ENCODE measurements around the gene KCNIP1. TPM values are rescaled to one million over a fixed set of nuclear protein-coding genes. Genes with fewer than 3 reads are reported as not detected.

Gene KCNIP1
- total and polyA plus RNA-seq, 2 of the 8 experiments (the other 6 are each of a cell fraction or from before 2014, with no cell fraction given) = 0.52 to 0.83 TPM

DNA sequence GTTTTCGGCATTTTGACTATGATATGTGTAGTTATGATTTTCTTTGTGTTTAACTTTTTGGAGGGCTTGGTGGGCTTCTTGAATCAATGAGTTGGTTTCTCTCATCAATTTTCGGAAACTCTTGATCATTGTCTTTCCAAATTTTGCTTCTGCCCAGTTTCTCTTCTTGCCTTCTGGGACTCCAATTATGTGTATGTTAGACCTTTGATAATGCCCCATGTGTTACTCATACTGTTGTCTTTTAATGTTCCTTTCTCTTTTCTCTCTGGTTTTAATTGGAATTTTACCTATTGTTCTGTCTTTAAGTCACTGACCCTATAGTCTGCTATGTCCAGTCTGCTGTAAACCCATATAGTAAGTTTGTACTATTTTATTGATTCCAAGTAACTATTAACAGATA is 41.5 kb downstream of the KCNIP1 start (continued):
- no peak for TF ChIP-seq RNF2 (IDR thresholded peaks at IDR 0.05; ENCODE audit: borderline replicate concordance, low read depth, low read length, missing control alignments, poor library complexity, severe bottlenecking)
- no peak for TF ChIP-seq SP2 (IDR thresholded peaks at IDR 0.05; ENCODE audit: low read length)

All from H1 (cell line).